ENCODE data around the gene MYOM3.

Gene MYOM3

GRCh38 chr1:24074817-24075589 lies 36.9 kb downstream of the MYOM3 start:
- Histone ChIP-seq H3K9me3 (no peaks in the 10 kb centered on the region), H3K27me3 (ENCODE audit: low read depth) (no peaks in the 10 kb centered on the region), H3K4me3 (no peak overlapping the region), H3K4me1 (no peaks in the 10 kb centered on the region), H3K36me3 (replicated peaks) (no peaks in the 10 kb centered on the region)
- in situ Hi-C loops (cut with MboI; ENCODE audit: low sequenced_read_pairs): no loop called here
- DNase-seq (ENCODE audit: low spot score in 2 of 2): no peak

GRCh38 chr1:24074196-24074595 lies 37.7 kb downstream of the MYOM3 start:
- Histone ChIP-seq H3K27me3 (ENCODE audit: low read depth) (no peaks in the 10 kb centered on the region), H3K9me3 (no peaks in the 10 kb centered on the region), H3K36me3 (replicated peaks) (no peaks in the 10 kb centered on the region), H3K4me1 (no peaks in the 10 kb centered on the region), H3K4me3 (no peak overlapping the region)
- in situ Hi-C loops (cut with MboI; ENCODE audit: low sequenced_read_pairs): no loop called here
- DNase-seq (ENCODE audit: low spot score in 2 of 2): no peak

GRCh38 chr1:24071941-24072340 lies 40.0 kb downstream of the MYOM3 start:
- in situ Hi-C loops (cut with MboI; ENCODE audit: low sequenced_read_pairs): no loop called here
- Histone ChIP-seq H3K36me3 (replicated peaks) (no peaks in the 10 kb centered on the region), H3K4me3 (no peak overlapping the region), H3K4me1 (no peaks in the 10 kb centered on the region), H3K9me3 (no peaks in the 10 kb centered on the region), H3K27me3 (ENCODE audit: low read depth) (no peaks in the 10 kb centered on the region)
- no peak for DNase-seq (ENCODE audit: low spot score in 2 of 2)

GRCh38 chr1:24070821-24071393 lies 41.0 kb downstream of the MYOM3 start:
- Histone ChIP-seq H3K4me3 (no peak overlapping the region), H3K9me3 (no peaks in the 10 kb centered on the region), H3K36me3 (replicated peaks) (no peaks in the 10 kb centered on the region), H3K27me3 (ENCODE audit: low read depth) (no peaks in the 10 kb centered on the region), H3K4me1 (no peaks in the 10 kb centered on the region)
- in situ Hi-C loops (cut with MboI; ENCODE audit: low sequenced_read_pairs): no loop called here
- DNase-seq (ENCODE audit: low spot score in 2 of 2): peak; percentile 81 to 92

GRCh38 chr1:24069817-24070216 lies 42.1 kb downstream of the MYOM3 start:
- H3K36me3 ChIP-seq (replicated peaks): no peaks in the 10 kb centered on the region
- no peaks in the 10 kb centered on the region for H3K9me3 ChIP-seq
- no peak overlapping the region for H3K4me3 ChIP-seq
- H3K27me3 ChIP-seq (ENCODE audit: low read depth): no peaks in the 10 kb centered on the region
- in situ Hi-C loops (cut with MboI; ENCODE audit: low sequenced_read_pairs): no loop called here
- no peaks in the 10 kb centered on the region for H3K4me1 ChIP-seq
- DNase-seq (ENCODE audit: low spot score in 2 of 2): no peak

GRCh38 chr1:24067978-24068377 lies 44.0 kb downstream of the MYOM3 start:
- DNase-seq (ENCODE audit: low spot score in 2 of 2): no peak
- Histone ChIP-seq H3K36me3 (replicated peaks) (no peaks in the 10 kb centered on the region), H3K27me3 (ENCODE audit: low read depth) (no peaks in the 10 kb centered on the region), H3K4me1 (no peaks in the 10 kb centered on the region), H3K4me3 (no peak overlapping the region), H3K9me3 (no peaks in the 10 kb centered on the region)
- in situ Hi-C loops (cut with MboI; ENCODE audit: low sequenced_read_pairs): no loop called here

GRCh38 chr1:24065304-24065703 lies 46.6 kb downstream of the MYOM3 start:
- Histone ChIP-seq H3K4me3 (no peak overlapping the region), H3K36me3 (replicated peaks) (no peaks in the 10 kb centered on the region), H3K4me1 (no peaks in the 10 kb centered on the region), H3K9me3 (no peaks in the 10 kb centered on the region), H3K27me3 (ENCODE audit: low read depth) (no peaks in the 10 kb centered on the region)
- in situ Hi-C loops (cut with MboI; ENCODE audit: low sequenced_read_pairs): no loop called here
- no peak for DNase-seq (ENCODE audit: low spot score in 2 of 2)

GRCh38 chr1:24062221-24062620 lies 49.7 kb downstream of the MYOM3 start:
- Histone ChIP-seq H3K36me3 (replicated peaks) (no peaks in the 10 kb centered on the region), H3K4me1 (no peaks in the 10 kb centered on the region), H3K9me3 (no peaks in the 10 kb centered on the region), H3K27me3 (ENCODE audit: low read depth) (no peaks in the 10 kb centered on the region), H3K4me3 (no peak overlapping the region)
- DNase-seq (ENCODE audit: low spot score in 2 of 2): no peak
- in situ Hi-C loops (cut with MboI; ENCODE audit: low sequenced_read_pairs): no loop called here

GRCh38 chr1:24060482-24060881 lies 51.5 kb downstream of the MYOM3 start:
- DNase-seq (ENCODE audit: low spot score in 2 of 2): no peak
- no peaks in the 10 kb centered on the region for H3K9me3 ChIP-seq
- no peak overlapping the region for H3K4me3 ChIP-seq
- no peaks in the 10 kb centered on the region for H3K4me1 ChIP-seq
- no peaks in the 10 kb centered on the region for H3K36me3 ChIP-seq (replicated peaks)
- in situ Hi-C loops (cut with MboI; ENCODE audit: low sequenced_read_pairs): no loop called here
- H3K27me3 ChIP-seq (ENCODE audit: low read depth): no peaks in the 10 kb centered on the region

- no peaks in the 10 kb centered on the region for H3K36me3 ChIP-seq (replicated peaks)
- no peaks in the 10 kb centered on the region for H3K9me3 ChIP-seq
- DNase-seq (ENCODE audit: low spot score in 2 of 2): no peak
- in situ Hi-C loops (cut with MboI; ENCODE audit: low sequenced_read_pairs): no loop called here
- H3K4me3 ChIP-seq: no peak overlapping the region
- H3K27me3 ChIP-seq (ENCODE audit: low read depth): no peaks in the 10 kb centered on the region
- no peaks in the 10 kb centered on the region for H3K4me1 ChIP-seq
Observed at GRCh38 chr1:24058671-24059455, 53.1 kb downstream of the MYOM3 start.

- Histone ChIP-seq H3K27me3 (ENCODE audit: low read depth) (no peaks in the 10 kb centered on the region), H3K9me3 (no peaks in the 10 kb centered on the region), H3K4me1 (no peaks in the 10 kb centered on the region), H3K36me3 (replicated peaks) (no peaks in the 10 kb centered on the region), H3K4me3 (no peak overlapping the region)
- no peak for DNase-seq (ENCODE audit: low spot score in 2 of 2)
- in situ Hi-C loops (cut with MboI; ENCODE audit: low sequenced_read_pairs): no loop called here
Observed at GRCh38 chr1:24057171-24057570, 54.8 kb downstream of the MYOM3 start.

- Histone ChIP-seq H3K9me3 (no peaks in the 10 kb centered on the region), H3K27me3 (ENCODE audit: low read depth) (no peaks in the 10 kb centered on the region), H3K36me3 (replicated peaks) (no peaks in the 10 kb centered on the region), H3K4me3 (no peak overlapping the region), H3K4me1 (no peaks in the 10 kb centered on the region)
- in situ Hi-C loops (cut with MboI; ENCODE audit: low sequenced_read_pairs): no loop called here
- DNase-seq (ENCODE audit: low spot score in 2 of 2): no peak
Observed at GRCh38 chr1:24055681-24056080, 56.3 kb downstream of the MYOM3 start.

GRCh38 chr1:24052220-24052619 lies 59.7 kb downstream of the MYOM3 start:
- in situ Hi-C loops (cut with MboI; ENCODE audit: low sequenced_read_pairs): no loop called here
- no peak for DNase-seq (ENCODE audit: low spot score in 2 of 2)
- H3K36me3 ChIP-seq (replicated peaks): no peaks in the 10 kb centered on the region

More at GRCh38 chr1:24052220-24052619, 59.7 kb downstream of the MYOM3 start:
- H3K27me3 ChIP-seq (ENCODE audit: low read depth): no peaks in the 10 kb centered on the region
- no peaks in the 10 kb centered on the region for H3K9me3 ChIP-seq
- H3K4me3 ChIP-seq: no peak overlapping the region
- H3K4me1 ChIP-seq: no peaks in the 10 kb centered on the region; the same call in 1 of the 2 replicates
